Body of pancreas (tissue), 4 donors: ENCODE results near the gene GPS2. TPM values are rescaled to one million over a fixed set of nuclear protein-coding genes. Genes with fewer than 3 reads are reported as not detected.

Source experiments
- ATAC-seq: fragments of 150-250 bp; one replicate; pipeline ENCODE4 v1.9.1; 2016
- DNase-seq, 4 donors: peaks; one replicate each; pipeline ENCODE4 v3.0.0-alpha.2; 2019
- H3K27ac ChIP-seq, 4 donors: fragments of 200-600 bp; sonication (generic); 1 replicate in 3 of 4; 2 replicates in 1 of 4; pipeline versions ENCODE4 v1.5.1 to v1.6.1; 2016 to 2019; ENCODE audit warnings: mild to moderate bottlenecking in 1 of 4, mixed read lengths in 1 of 4, moderate library complexity in 1 of 4
- H3K27me3 ChIP-seq, 2 donors: fragments of 200-600 bp; sonication (generic); one replicate each; pipeline ENCODE4 v1.6.0; 2016; ENCODE audit warnings: mild to moderate bottlenecking in 1 of 2
- H3K36me3 ChIP-seq, 2 donors: fragments of 200-600 bp; sonication (generic); replicated peaks in 1 of 2; 2 replicates each; pipeline ENCODE4 v1.5.1; 2016; ENCODE audit warnings: low read depth in 2 of 2; ENCODE audit not compliant: insufficient read depth in 1 of 2
- H3K4me1 ChIP-seq: fragments of 200-600 bp; sonication (generic); one replicate; pipeline ENCODE4 v1.6.0; 2016
- H3K4me3 ChIP-seq, 2 donors: fragments of 200-600 bp; sonication (generic); 1 replicate in 1 of 2; 2 replicates in 1 of 2; pipeline ENCODE4 v1.5.1; 2016 to 2019
- H3K9me3 ChIP-seq, 3 donors: fragments of 200-600 bp; sonication (generic); 1 replicate in 2 of 3; 2 replicates in 1 of 3; pipeline ENCODE4 v1.5.1; 2016
- CTCF ChIP-seq, 7 experiments: fragments of 450-650 bp in 4 of 7; fragments of 200-600 bp in 3 of 7; sonication (generic) in 3 of 7; IDR thresholded peaks; one replicate each; pipeline ENCODE4 v1.5.1; 2016 to 2019; ENCODE audit warnings: antibody characterized with exemption in 7 of 7
- POLR2A ChIP-seq, 3 donors: fragments of 450-650 bp; IDR thresholded peaks; one replicate each; pipeline ENCODE4 v1.6.1; 2016; ENCODE audit warnings: antibody characterized with exemption in 3 of 3, mild to moderate bottlenecking in 2 of 3
- WGBS, 2 donors: methylation state at CpG; one replicate each; pipeline ENCODE4 v1.1.5; 2017; 5-methylcytosine and 5-hydroxymethylcytosine counted together
- intact Hi-C: fragments of 100-400 bp; cut with DNase I; formaldehyde crosslinking; loops from one replicate; pipeline ENCODE4 v1.15.1; 2023
- total RNA-seq, 2 donors: library from RNA; depleted of rRNA; stranded (reverse); fragments of >200 nt; gene quantifications; one replicate each; pipeline ENCODE4 v1.1.0, GENCODE V29; 2016

The GPS2 gene
- total RNA-seq, 2 donors from 2014 or later = 71.9 to 75.8 TPM

- no peak overlapping the region for H3K27ac ChIP-seq
- intact Hi-C loops = no loop called here
- H3K4me1 ChIP-seq = peaks cover 32% of the 10 kb centered on the region
- 65 to 85% methylated on average over 2 of the region's 2 CpGs for WGBS, 2 donors
- no peaks in the 10 kb centered on the region for H3K27me3 ChIP-seq
- no peaks in the 10 kb centered on the region for H3K9me3 ChIP-seq
- no peak overlapping the region for H3K4me3 ChIP-seq
- ATAC-seq (no peak), DNase-seq (no peak)
- H3K36me3 ChIP-seq = no peaks in the 10 kb centered on the region
- TF ChIP-seq POLR2A (IDR thresholded peaks at IDR 0.05) (no peak), CTCF (IDR thresholded peaks at IDR 0.05) (no peak)
Observed at GRCh38 chr17:7292194-7292593, 23.0 kb downstream of the GPS2 start.

- DNase-seq (no peak), ATAC-seq (no peak)
- 80 to 83% methylated on average over 11 of the region's 11 CpGs for WGBS, 2 donors
- no peak overlapping the region for H3K27ac ChIP-seq
- intact Hi-C loops = no loop called here
- H3K27me3 ChIP-seq = no peaks in the 10 kb centered on the region
- TF ChIP-seq CTCF (IDR thresholded peaks at IDR 0.05) (no peak), POLR2A (IDR thresholded peaks at IDR 0.05) (no peak)
- H3K36me3 ChIP-seq = no peaks in the 10 kb centered on the region
- peaks cover 21% of the 10 kb centered on the region for H3K4me1 ChIP-seq
- no peak overlapping the region for H3K4me3 ChIP-seq
- no peaks in the 10 kb centered on the region for H3K9me3 ChIP-seq
Observed at GRCh38 chr17:7290685-7291084, 24.5 kb downstream of the GPS2 start.

GRCh38 chr17:7290166-7290565 is 25.0 kb downstream of the GPS2 start:
- Histone ChIP-seq H3K27ac (no peak overlapping the region), H3K36me3 (no peaks in the 10 kb centered on the region), H3K27me3 (no peaks in the 10 kb centered on the region), H3K4me1 (peaks cover 16% of the 10 kb centered on the region), H3K9me3 (no peaks in the 10 kb centered on the region), H3K4me3 (no peak overlapping the region)
- TF ChIP-seq POLR2A (IDR thresholded peaks at IDR 0.05) = no peak
- TF ChIP-seq CTCF (IDR thresholded peaks at IDR 0.05) = no peak
- 89 to 93% methylated on average over 19 of the region's 19 CpGs for WGBS, 2 donors
- ATAC-seq = no peak
- DNase-seq = no peak
- intact Hi-C loops = no loop called here

GRCh38 chr17:7289256-7290032 is 25.7 kb downstream of the GPS2 start:
- Histone ChIP-seq H3K27ac (no peak overlapping the region), H3K4me3 (no peak overlapping the region), H3K36me3 (no peaks in the 10 kb centered on the region), H3K27me3 (no peaks in the 10 kb centered on the region), H3K4me1 (peaks cover 9% of the 10 kb centered on the region), H3K9me3 (no peaks in the 10 kb centered on the region)
- ATAC-seq = no peak
- TF ChIP-seq POLR2A (IDR thresholded peaks at IDR 0.05) = no peak
- TF ChIP-seq CTCF (IDR thresholded peaks at IDR 0.05) = no peak
- intact Hi-C loops = loop anchor here (5.0 to 10.0 kb wide), 2 partner anchors 53 to 225 kb away; no protein-coding TSS in a partner anchor
- DNase-seq = no peak
- 91 to 93% methylated on average over 6 to 15 of the region's 18 CpGs for WGBS, 2 donors

GRCh38 chr17:7285679-7286078 is 29.5 kb downstream of the GPS2 start:
- H3K27ac ChIP-seq = no peak overlapping the region
- intact Hi-C loops = loop anchor here (5.0 to 10.0 kb wide), 2 partner anchors 57 to 221 kb away; no protein-coding TSS in a partner anchor
- no peak for DNase-seq
- no peaks in the 10 kb centered on the region for H3K9me3 ChIP-seq
- TF ChIP-seq POLR2A (IDR thresholded peaks at IDR 0.05) = no peak
- no peak for TF ChIP-seq CTCF (IDR thresholded peaks at IDR 0.05)
- H3K4me1 ChIP-seq = peaks cover 19% of the 10 kb centered on the region
- no peak overlapping the region for H3K4me3 ChIP-seq
- H3K36me3 ChIP-seq = no peaks in the 10 kb centered on the region
- ATAC-seq = no peak
- WGBS, 2 donors = 86 to 91% methylated on average over 12 of the region's 12 CpGs
- H3K27me3 ChIP-seq = no peaks in the 10 kb centered on the region
